ENCODE results near the gene RAB14. TPM values are rescaled to one million over a fixed set of nuclear protein-coding genes. Genes with fewer than 3 reads are reported as not detected.

The RAB14 gene
- total and polyA plus RNA-seq, 2 donors (not counting 1 experiment from before 2014, with no cell fraction given): 20.4 to 52.6 TPM

GRCh38 chr9:121239851-121240250 is 38.2 kb upstream of the RAB14 start:
- peaks cover 4 to 9% (median 6%) of the 10 kb centered on the region in 3 donors for H3K9me3 ChIP-seq (ENCODE audit: control extremely low read depth in 1 of 3, control insufficient read depth in 2 of 3, insufficient read depth in 1 of 3, low read length in 2 of 3)
- H3K79me2 ChIP-seq (ENCODE audit: control insufficient read depth, insufficient read depth, low read length): no peaks in the 10 kb centered on the region
- H3K4me1 ChIP-seq (ENCODE audit: control insufficient read depth in 2 of 2, insufficient read depth in 2 of 2, low read length in 2 of 2): no peaks in the 10 kb centered on the region
- H3K27me3 ChIP-seq (replicated peaks in 1 of 4; ENCODE audit: control extremely low read depth in 1 of 4, control insufficient read depth in 3 of 4, insufficient read depth in 4 of 4, low read length in 3 of 4): no peaks in the 10 kb centered on the region
- H3K27ac ChIP-seq (ENCODE audit: low read length in 2 of 2): no peak overlapping the region
- H3K4me3 ChIP-seq (ENCODE audit: control extremely low read depth in 1 of 5, extremely low read depth in 1 of 5, insufficient read depth in 1 of 5, low read depth in 2 of 5, low read length in 4 of 5): no peak overlapping the region
- Mint-ChIP-seq H3K27me3 (no peaks in the 10 kb centered on the region), H3K4me1 (no peaks in the 10 kb centered on the region), H3K9me3 (ENCODE audit: insufficient read depth) (no peaks in the 10 kb centered on the region), H3K4me3 (no peak overlapping the region), H3K27ac (no peak overlapping the region)
- H3K9ac ChIP-seq (ENCODE audit: low read length): no peak overlapping the region
- ChIA-PET CTCF (no interaction called here), POLR2A (no interaction called here)
- no peak overlapping the region for H3K4me2 ChIP-seq (replicated peaks; ENCODE audit: low read depth, low read length, poor library complexity, severe bottlenecking)
- no peaks in the 10 kb centered on the region for H4K20me1 ChIP-seq (ENCODE audit: control insufficient read depth, insufficient read depth, low read length, poor library complexity, severe bottlenecking)
- H2AFZ ChIP-seq (ENCODE audit: insufficient read depth, low read depth, low read length, poor library complexity, severe bottlenecking): no peak overlapping the region
- TF ChIP-seq EZH2 (IDR thresholded peaks at IDR 0.05; ENCODE audit: borderline replicate concordance, insufficient read depth, low read depth, low read length, poor library complexity, severe bottlenecking): no peak
- TF ChIP-seq CTCF (IDR thresholded peaks at IDR 0.05): no peak
- intact Hi-C loops (cut with micrococcal nuclease): no loop called here
- WGBS (ENCODE audit: insufficient coverage): 100% methylated on average over 1 of the region's 5 CpGs
- no peak for ATAC-seq (ENCODE audit: low read depth)
- peaks cover 13 to 25% of the 10 kb centered on the region in 2 experiments for H3K36me3 ChIP-seq (replicated peaks in 1 of 2; ENCODE audit: control extremely low read depth in 1 of 2, control insufficient read depth in 1 of 2, extremely low read depth in 1 of 2, insufficient read depth in 2 of 2, low read length in 1 of 2)
- DNase-seq: no peak

- Mint-ChIP-seq H3K4me1 (no peaks in the 10 kb centered on the region), H3K27me3 (no peaks in the 10 kb centered on the region), H3K9me3 (ENCODE audit: insufficient read depth) (no peaks in the 10 kb centered on the region), H3K27ac (no peak overlapping the region), H3K4me3 (no peak overlapping the region)
- TF ChIP-seq CTCF (IDR thresholded peaks at IDR 0.05): no peak
- TF ChIP-seq EZH2 (IDR thresholded peaks at IDR 0.05; ENCODE audit: borderline replicate concordance, insufficient read depth, low read depth, low read length, poor library complexity, severe bottlenecking): no peak
- Histone ChIP-seq H3K27me3 (replicated peaks in 1 of 4; ENCODE audit: control extremely low read depth in 1 of 4, control insufficient read depth in 3 of 4, insufficient read depth in 4 of 4, low read length in 3 of 4) (no peaks in the 10 kb centered on the region), H4K20me1 (ENCODE audit: control insufficient read depth, insufficient read depth, low read length, poor library complexity, severe bottlenecking) (no peaks in the 10 kb centered on the region), H3K36me3 (replicated peaks in 1 of 2; ENCODE audit: control extremely low read depth in 1 of 2, control insufficient read depth in 1 of 2, extremely low read depth in 1 of 2, insufficient read depth in 2 of 2, low read length in 1 of 2) (peaks cover 13 to 33% of the 10 kb centered on the region in 2 experiments), H3K4me3 (ENCODE audit: control extremely low read depth in 1 of 5, extremely low read depth in 1 of 5, insufficient read depth in 1 of 5, low read depth in 2 of 5, low read length in 4 of 5) (no peak overlapping the region), H3K4me1 (ENCODE audit: control insufficient read depth in 2 of 2, insufficient read depth in 2 of 2, low read length in 2 of 2) (no peaks in the 10 kb centered on the region), H2AFZ (ENCODE audit: insufficient read depth, low read depth, low read length, poor library complexity, severe bottlenecking) (no peak overlapping the region), H3K79me2 (ENCODE audit: control insufficient read depth, insufficient read depth, low read length) (no peaks in the 10 kb centered on the region), H3K4me2 (replicated peaks; ENCODE audit: low read depth, low read length, poor library complexity, severe bottlenecking) (no peak overlapping the region), H3K27ac (ENCODE audit: low read length in 2 of 2) (no peak overlapping the region), H3K9ac (ENCODE audit: low read length) (no peak overlapping the region), H3K9me3 (ENCODE audit: control extremely low read depth in 1 of 3, control insufficient read depth in 2 of 3, insufficient read depth in 1 of 3, low read length in 2 of 3) (peaks cover 2 to 6% (median 5%) of the 10 kb centered on the region in 3 donors)
- CTCF ChIA-PET: no interaction called here
- ATAC-seq (ENCODE audit: low read depth): no peak
- intact Hi-C loops (cut with micrococcal nuclease): no loop called here
- WGBS (ENCODE audit: insufficient coverage): 100% methylated on average over 3 of the region's 3 CpGs
- no peak for DNase-seq
- POLR2A ChIA-PET: no interaction called here
Observed at GRCh38 chr9:121239071-121239470, 37.4 kb upstream of the RAB14 start.
